GM10248 (cell line): ENCODE results near the gene STK39.

Experiments
- CTCF ChIA-PET: fragments of 300-600 bp; sonication (Branson Sonifier 250); formaldehyde crosslinking; extraction: SDS; loops from one replicate; lab custom pipeline; 2021; ENCODE audit warnings: antibody characterized with exemption; lab: Yijun Ruan, JAX
- POLR2A ChIA-PET: fragments of 350-650 bp; sonication (Branson Sonifier 250); formaldehyde crosslinking; extraction: SDS; loops from one replicate; lab custom pipeline; 2020; ENCODE audit warnings: antibody characterized with exemption; lab: Yijun Ruan, JAX
- DNase-seq: peaks from one replicate; pipeline ENCODE4 v3.0.0; 2012; ENCODE audit errors: extremely low spot score
- CTCF ChIP-seq: IDR thresholded peaks from 2 replicates; pipeline ENCODE4 v1.5.1; 2012; ENCODE audit warnings: mild to moderate bottlenecking, low read depth; ENCODE audit errors: extremely low read depth, missing control alignments, control extremely low read depth

The STK39 gene

GRCh38 chr2:168224346-168224745 is 23.0 kb downstream of the STK39 start:
- no peak for TF ChIP-seq CTCF
- ChIA-PET CTCF (no interaction called here), POLR2A (no interaction called here)
- DNase-seq = no peak

- DNase-seq = no peak
- CTCF ChIA-PET = no interaction called here
- POLR2A ChIA-PET = no interaction called here
- no peak for TF ChIP-seq CTCF
Observed at GRCh38 chr2:168222088-168222487, 25.3 kb downstream of the STK39 start.

- ChIA-PET CTCF (no interaction called here), POLR2A (no interaction called here)
- no peak for DNase-seq
- TF ChIP-seq CTCF = no peak
Observed at GRCh38 chr2:168220965-168221819, 26.2 kb downstream of the STK39 start.

- DNase-seq = no peak
- ChIA-PET CTCF (interaction anchor here (1.6 kb wide), 1 partner anchor 23 kb away, joined by 5 read pairs; no protein-coding TSS in a partner anchor), POLR2A (no interaction called here)
- no peak for TF ChIP-seq CTCF
Observed at GRCh38 chr2:168217920-168218319, 29.5 kb downstream of the STK39 start.

GRCh38 chr2:168216351-168217005 is 30.9 kb downstream of the STK39 start:
- DNase-seq = no peak
- POLR2A ChIA-PET = no interaction called here
- CTCF ChIA-PET = no interaction called here
- no peak for TF ChIP-seq CTCF

GRCh38 chr2:168215813-168216212 is 31.6 kb downstream of the STK39 start:
- DNase-seq = no peak
- ChIA-PET POLR2A (no interaction called here), CTCF (no interaction called here)
- TF ChIP-seq CTCF = no peak
